Measurements from ENCODE around the gene BLM. TPM values are rescaled to one million over a fixed set of nuclear protein-coding genes. Genes with fewer than 3 reads are reported as not detected.

Gene BLM
- total and polyA plus RNA-seq, 2 of the 8 experiments (the other 6 are each of a cell fraction or from before 2014, with no cell fraction given) = 15.2 to 46.7 TPM

- DNase-seq (ENCODE audit: low read depth in 1 of 2, low spot score in 2 of 2) (no peak), FAIRE-seq (no peak)
- no peak overlapping the region for H2AFZ ChIP-seq (ENCODE audit: low read length)
- no peaks in the 10 kb centered on the region for H3K79me1 ChIP-seq (ENCODE audit: low read depth, low read length)
- no peaks in the 10 kb centered on the region for H3K4me1 ChIP-seq (replicated peaks in 1 of 4; ENCODE audit: control insufficient read depth in 3 of 4, insufficient read depth in 4 of 4, low read length in 3 of 4)
- H2AK5ac ChIP-seq (ENCODE audit: low read depth, low read length) = no peak overlapping the region
- H3K9ac ChIP-seq (replicated peaks in 1 of 4; ENCODE audit: extremely low read depth in 1 of 4, low read depth in 3 of 4, low read length in 3 of 4) = no peak overlapping the region
- no peak overlapping the region for H3K4me2 ChIP-seq (ENCODE audit: insufficient read depth in 1 of 2, low read depth in 2 of 2, low read length in 2 of 2)
- no peak overlapping the region for H2BK20ac ChIP-seq (ENCODE audit: low read length)
- no peak overlapping the region for H3K23ac ChIP-seq (ENCODE audit: insufficient read length)
- POLR2A ChIA-PET (ENCODE audit: partially characterized antibody) = interaction anchor here (1.2 kb wide), 1 partner anchor 14 kb away, joined by 4 read pairs; no protein-coding TSS in a partner anchor
- H3K36me3 ChIP-seq (ENCODE audit: control insufficient read depth in 2 of 4, insufficient read depth in 4 of 4, low read length in 3 of 4) = no peaks in the 10 kb centered on the region; a peak in 1 of 8 replicates
- CTCF ChIA-PET (ENCODE audit: partially characterized antibody) = interaction anchor here (0.8 to 2.7 kb wide), 6 partner anchors 8 to 185 kb away, joined by 3 to 6 read pairs (median 6); no protein-coding TSS in a partner anchor
- H2BK12ac ChIP-seq (ENCODE audit: low read depth, low read length) = no peak overlapping the region
- H3K9me3 ChIP-seq (ENCODE audit: insufficient read depth in 2 of 2, low read depth in 1 of 2, low read length in 1 of 2) = no peaks in the 10 kb centered on the region
- TF ChIP-seq HDAC2 (IDR thresholded peaks at IDR 0.05; ENCODE audit: borderline replicate concordance in 1 of 2, low read depth in 2 of 2, low read length in 2 of 2) (no peak), ZNF274 (IDR thresholded peaks at IDR 0.05; ENCODE audit: borderline replicate concordance, extremely low read depth, low read length) (no peak), TAF7 (optimal IDR thresholded peaks at IDR 0.05; ENCODE audit: borderline replicate concordance, low read depth, low read length) (no peak), POLR2AphosphoS5 (IDR thresholded peaks at IDR 0.05; ENCODE audit: low read depth, low read length) (no peak)
- H4K91ac ChIP-seq (replicated peaks; ENCODE audit: insufficient read length, low read length) = no peak overlapping the region
- no peaks in the 10 kb centered on the region for H3K27me3 ChIP-seq (replicated peaks in 1 of 4; ENCODE audit: control insufficient read depth in 3 of 4, extremely low read depth in 1 of 4, insufficient read depth in 3 of 4, low read length in 3 of 4)
- no peaks in the 10 kb centered on the region for H3K23me2 ChIP-seq (ENCODE audit: low read depth, low read length)
- H2BK15ac ChIP-seq (ENCODE audit: low read length) = no peak overlapping the region
- H3K18ac ChIP-seq (ENCODE audit: extremely low read depth, low read length) = no peak overlapping the region
- H3K4me3 ChIP-seq (ENCODE audit: extremely low read depth in 1 of 4, insufficient read depth in 2 of 4, low read depth in 3 of 4, low read length in 4 of 4) = no peak overlapping the region
- H3K14ac ChIP-seq (ENCODE audit: insufficient read length) = no peak overlapping the region
- no peaks in the 10 kb centered on the region for H3K79me2 ChIP-seq (ENCODE audit: control insufficient read depth in 1 of 2, insufficient read depth in 2 of 2, low read length in 2 of 2)
- no peak overlapping the region for H4K5ac ChIP-seq (ENCODE audit: insufficient read length, low read depth, low read length)
- no peak overlapping the region for H4K8ac ChIP-seq (ENCODE audit: extremely low read depth, insufficient read depth, low read length)
- H2BK120ac ChIP-seq (replicated peaks; ENCODE audit: low read depth, low read length) = no peak overlapping the region
- H3K27ac ChIP-seq (ENCODE audit: low read depth, low read length) = no peak overlapping the region
- no peak overlapping the region for H3K4ac ChIP-seq (replicated peaks; ENCODE audit: insufficient read length, low read depth, low read length)
- no peak overlapping the region for H2BK5ac ChIP-seq (ENCODE audit: low read depth, low read length)
- 88% methylated on average over 2 of the region's 2 CpGs; no CpG with 5 or more reads in 1 of the 2 experiments for WGBS, 2 experiments (ENCODE audit: extremely low coverage in 1 of 2, insufficient coverage in 1 of 2, insufficient read length in 1 of 2, insufficient replicate concordance in 2 of 2, low coverage in 1 of 2, low lambda C conversion rate in 2 of 2, missing lambda C conversion rate in 1 of 2)
- no peaks in the 10 kb centered on the region for H4K20me1 ChIP-seq (replicated peaks in 1 of 2; ENCODE audit: control insufficient read depth in 1 of 2, insufficient read depth in 2 of 2, low read length in 2 of 2)
- H3K56ac ChIP-seq (replicated peaks; ENCODE audit: insufficient read length, low read depth, low read length) = no peak overlapping the region
Observed at GRCh38 chr15:90701048-90701447, 16.1 kb upstream of the BLM start.

Data from H1 (cell line).